NCI-H1436 (cell line): ENCODE results near the gene ERBB4.
"Not testable (repeated sequence)": the region's sequence is repeated elsewhere in the genome, so short reads cannot be mapped to it uniquely, and the experiment has no call there.

Experiments
- DNase-seq: peaks from one replicate; lab custom pipeline; 2025; lab: John Stamatoyannopoulos, UW

Gene ERBB4

DNA sequence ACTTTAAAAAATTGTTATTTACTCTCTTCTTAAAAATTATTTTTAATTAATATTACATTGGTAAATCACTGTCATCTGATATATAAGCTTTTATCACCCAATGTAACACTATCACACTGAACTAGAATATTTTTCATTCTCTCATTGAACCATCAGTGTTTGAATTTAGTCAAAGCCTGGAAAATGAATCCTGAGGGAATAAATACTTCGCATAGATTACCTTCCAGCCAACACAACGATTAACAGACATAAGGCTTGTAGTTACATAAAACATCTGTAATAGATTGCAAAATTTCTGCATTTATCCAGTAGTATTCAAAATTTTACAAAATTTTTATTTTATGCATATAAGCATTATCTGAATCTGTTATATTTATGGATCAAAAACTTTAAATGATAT is 314.9 kb downstream of the ERBB4 start:
- DNase-seq: no peak

DNA sequence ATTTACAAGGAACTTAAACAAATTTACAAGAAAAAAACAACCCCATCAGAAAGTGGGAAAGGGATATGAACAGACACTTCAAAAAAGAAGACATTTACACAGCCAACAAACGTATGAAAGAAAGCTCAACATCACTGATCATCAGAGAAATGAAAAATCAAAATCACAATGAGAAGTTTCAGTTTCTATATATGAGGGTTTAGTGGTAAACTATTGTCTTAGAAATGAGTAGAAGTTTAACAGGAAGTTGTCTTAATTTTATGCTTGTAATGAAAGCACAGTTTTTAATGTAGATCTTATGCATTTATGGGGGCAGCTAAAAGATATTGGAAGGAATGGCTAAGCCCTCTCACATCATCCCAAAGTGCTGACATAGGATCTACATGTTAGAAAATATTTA is 325.4 kb downstream of the ERBB4 start:
- no peak for DNase-seq

DNA sequence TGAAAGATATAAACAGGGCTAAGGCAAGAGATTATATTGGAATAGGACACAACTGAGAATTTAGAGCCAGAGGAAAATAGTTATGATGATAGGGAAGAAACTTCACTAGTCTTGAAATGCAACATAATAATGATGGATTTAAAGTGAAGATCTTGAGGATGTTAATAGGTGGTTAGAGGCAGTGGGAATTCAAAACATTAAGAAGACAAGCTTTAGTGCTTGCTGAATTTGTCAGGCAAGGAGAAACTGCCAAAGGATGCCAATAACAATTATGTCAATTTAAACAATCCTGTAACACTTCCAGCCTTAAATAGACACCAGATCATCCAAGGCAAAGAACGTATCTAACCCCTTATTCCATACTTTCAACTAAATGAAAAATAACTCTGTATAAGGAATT is 330.1 kb downstream of the ERBB4 start:
- no peak for DNase-seq

DNA sequence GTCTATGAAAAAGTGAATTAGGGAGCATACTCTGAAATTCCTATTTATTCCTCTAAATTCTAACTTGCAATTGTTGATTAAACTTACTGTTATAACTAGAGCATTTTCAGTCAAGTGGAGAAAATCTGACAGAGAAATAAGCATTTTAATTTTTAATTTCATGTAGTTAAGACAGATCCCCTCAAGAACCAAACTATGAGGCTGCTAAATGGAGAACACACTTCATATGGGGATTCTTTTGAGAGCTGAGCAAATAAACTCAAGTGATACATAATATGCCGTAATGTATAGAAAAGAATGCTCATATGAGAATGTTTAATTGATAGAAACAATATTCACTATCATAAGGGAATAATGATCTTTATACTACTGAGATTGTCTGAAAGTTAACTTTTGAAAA is 340.8 kb downstream of the ERBB4 start:
- DNase-seq: no peak

DNA sequence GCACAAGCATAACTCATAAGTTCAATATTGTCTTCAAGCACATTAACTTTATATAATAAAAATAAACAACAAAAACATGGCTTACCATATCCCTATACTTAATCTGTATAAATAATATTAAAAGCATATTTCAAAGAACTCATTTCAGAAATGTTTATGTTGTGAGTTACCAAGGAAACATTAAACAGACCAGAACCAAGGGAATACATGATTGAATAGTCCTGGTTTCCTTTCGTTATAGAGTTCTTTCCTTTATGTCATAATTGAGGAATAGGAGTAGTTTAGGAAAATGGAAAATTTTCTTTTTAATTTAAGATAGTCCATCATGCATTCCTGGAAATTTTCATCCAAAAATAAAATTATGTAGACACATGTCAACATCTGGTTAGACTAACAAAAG is 343.0 kb downstream of the ERBB4 start:
- DNase-seq: no peak

DNA sequence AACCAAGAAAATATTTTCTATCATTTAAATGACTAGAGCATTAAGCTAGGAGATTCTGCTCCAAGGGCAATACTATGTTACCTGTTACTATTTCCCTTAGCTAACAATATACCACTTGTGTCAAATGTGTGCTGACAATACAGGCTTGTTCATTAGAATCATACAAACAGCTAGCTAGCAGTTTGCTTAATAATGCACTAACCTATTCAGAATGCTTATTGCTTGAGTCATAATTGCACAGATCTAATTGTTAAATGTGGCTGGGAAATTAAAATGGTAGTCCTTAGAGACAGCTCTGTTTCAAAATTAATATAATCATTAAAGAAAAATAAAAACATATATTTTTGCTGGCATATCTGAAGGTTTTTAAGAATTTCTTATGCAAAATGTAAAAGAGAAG is 344.2 kb downstream of the ERBB4 start:
- DNase-seq: peak; percentile 31

DNA sequence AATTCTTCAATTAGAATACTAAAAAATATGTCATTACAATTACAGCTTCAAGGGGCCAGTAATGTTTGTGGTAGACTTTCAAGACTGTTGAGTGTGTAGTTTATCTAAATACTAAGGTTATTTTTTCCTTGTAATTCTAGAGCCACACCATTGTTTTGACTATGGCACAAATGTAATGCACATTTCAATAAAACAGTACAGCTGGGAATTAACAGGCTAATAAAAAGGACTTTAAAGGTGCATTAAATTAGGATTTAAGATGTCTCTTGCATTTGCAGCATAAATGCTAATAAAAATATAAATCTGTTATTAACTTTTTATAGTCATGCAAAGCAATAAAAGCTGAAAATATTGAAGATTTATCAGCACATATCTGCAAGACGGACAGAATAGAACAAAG is 344.8 kb downstream of the ERBB4 start:
- DNase-seq: no peak

DNA sequence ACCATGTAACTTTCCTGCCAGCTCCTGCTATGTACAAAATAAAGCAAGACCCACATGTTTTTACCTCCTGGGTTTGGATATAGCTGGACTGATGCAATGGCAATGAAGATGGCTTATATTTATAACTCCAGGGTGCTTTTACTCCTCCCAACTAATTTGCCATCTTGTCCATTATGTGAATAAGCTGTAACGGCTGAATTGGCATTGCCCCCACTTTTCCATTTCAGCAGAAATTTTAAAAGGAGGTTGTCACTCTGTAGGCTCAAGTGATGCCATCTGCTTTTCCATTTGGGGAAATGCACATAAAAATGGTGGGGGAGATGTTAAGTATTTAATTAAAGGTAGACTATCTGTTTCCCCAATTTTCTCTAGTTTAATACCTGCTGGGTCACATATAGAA is 345.5 kb downstream of the ERBB4 start:
- DNase-seq: no peak

DNA sequence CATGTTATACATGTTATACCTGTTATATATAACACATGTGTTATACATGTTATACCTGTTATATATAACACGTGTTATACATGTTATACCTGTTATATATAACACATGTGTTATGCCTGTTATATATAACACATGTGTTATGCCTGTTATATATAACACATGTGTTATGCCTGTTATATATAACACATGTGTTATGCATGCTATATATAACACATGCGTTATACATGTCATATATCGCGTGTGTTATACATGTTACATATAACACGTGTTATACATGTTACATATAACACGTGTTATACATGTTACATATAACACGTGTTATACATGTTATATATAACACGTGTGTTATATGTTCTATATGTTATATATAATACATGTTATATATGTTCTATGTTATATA is 347.2 kb downstream of the ERBB4 start:
- DNase-seq: not testable (repeated sequence)

DNA sequence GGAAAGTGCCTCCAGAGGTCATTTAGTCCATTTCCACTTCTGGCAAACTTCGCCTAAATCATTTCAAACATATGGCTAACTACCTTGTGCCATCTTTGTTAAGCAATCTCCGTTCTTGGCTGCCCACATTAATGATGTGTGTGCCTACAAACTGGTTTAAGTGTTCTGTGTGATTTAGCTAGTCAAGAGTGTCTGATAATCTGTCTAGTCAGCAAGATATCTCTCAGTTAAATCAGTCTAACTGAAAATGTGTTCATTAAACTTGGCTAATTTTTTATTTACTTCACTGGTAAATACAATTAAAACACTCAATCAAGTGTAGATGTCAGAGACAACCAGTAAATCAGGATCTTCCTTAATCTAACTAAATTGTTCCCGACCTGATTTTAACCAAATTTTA is 352.4 kb downstream of the ERBB4 start:
- no peak for DNase-seq

DNA sequence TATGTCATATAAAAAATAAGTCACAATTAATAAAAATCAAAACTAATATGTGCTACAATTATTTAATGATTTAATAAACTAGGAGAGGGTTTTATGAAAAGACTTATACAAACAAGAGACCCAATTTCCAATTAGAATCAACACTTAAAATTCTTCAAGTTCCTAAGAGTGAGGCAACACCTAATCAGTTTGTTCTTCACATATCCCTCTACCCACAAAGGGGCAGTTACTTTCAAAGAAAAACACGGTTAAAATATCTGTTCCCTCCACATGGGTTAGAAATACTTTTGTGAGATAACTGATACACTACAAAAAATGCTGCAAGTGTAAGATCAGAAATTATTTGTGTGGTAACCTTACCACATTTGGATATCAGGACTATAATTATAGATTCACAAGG is 357.0 kb downstream of the ERBB4 start:
- DNase-seq: no peak

DNA sequence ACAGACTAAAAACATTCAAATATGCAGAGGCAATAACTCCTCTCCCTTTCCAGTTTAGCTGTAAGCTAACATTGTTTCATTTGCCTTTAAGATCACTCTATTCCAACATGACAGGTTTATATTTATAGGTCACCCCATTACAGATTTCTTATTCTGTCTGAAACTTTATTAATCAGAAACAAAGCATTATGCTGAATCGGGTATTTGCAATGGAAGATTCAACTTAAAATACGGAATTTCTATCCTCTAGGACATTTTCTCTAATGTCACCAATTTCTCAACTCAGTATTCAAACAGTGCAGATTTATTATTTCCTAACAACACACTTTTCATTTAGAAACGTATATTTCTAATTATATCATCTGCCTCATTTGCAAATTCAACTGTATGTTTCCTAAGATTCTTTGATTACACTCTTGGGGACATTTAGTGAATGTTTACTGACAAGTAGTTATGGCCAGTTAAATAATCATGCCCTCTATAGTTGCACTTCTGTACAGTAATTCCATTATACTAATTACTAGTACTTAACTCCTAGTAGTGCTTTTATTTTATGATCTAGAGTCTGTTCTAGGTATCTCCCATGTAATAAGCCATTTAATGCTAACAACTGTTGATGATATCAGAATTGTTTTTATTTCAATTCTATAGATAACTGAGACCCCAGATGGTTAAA is 358.1 kb downstream of the ERBB4 start:
- DNase-seq: no peak

DNA sequence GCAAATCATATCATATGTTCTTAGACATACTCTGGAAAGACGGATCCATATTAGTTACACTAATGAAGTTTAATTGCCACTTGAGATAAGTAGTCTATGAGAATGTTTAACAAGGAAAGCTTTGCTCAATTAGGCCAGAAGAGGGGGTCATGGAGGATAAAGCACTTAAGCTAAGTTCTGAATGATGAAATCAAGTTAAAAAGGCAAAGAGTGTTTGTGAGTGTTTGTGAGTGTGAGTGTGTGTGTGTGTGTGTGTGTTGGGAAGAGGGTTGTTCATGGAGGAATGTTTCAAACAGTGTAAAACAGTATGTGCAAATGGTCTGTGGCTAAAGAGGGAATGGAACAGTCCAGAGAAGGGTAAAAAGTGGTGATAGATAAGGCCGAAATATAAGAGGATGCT is 360.9 kb downstream of the ERBB4 start:
- DNase-seq: peak; percentile 55

DNA sequence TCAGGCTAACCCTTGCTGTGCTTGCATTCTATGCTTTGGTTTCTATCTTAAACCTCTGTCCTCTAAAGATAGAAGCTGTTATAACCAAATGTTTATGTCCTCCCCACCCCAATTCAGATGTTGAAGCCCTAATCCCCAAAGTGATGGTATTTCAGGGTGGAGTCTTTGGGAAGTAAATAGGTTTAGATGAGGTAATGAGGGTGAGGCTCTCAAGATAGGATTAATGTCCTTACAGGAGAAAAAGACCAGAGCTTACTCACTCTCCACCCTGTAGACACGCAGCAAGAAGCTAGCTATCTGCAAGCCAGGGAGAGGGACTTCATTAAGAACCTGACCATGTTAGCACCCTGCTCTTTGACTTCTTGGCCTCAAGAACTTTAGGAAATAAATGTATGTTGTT is 362.5 kb downstream of the ERBB4 start:
- no peak for DNase-seq

DNA sequence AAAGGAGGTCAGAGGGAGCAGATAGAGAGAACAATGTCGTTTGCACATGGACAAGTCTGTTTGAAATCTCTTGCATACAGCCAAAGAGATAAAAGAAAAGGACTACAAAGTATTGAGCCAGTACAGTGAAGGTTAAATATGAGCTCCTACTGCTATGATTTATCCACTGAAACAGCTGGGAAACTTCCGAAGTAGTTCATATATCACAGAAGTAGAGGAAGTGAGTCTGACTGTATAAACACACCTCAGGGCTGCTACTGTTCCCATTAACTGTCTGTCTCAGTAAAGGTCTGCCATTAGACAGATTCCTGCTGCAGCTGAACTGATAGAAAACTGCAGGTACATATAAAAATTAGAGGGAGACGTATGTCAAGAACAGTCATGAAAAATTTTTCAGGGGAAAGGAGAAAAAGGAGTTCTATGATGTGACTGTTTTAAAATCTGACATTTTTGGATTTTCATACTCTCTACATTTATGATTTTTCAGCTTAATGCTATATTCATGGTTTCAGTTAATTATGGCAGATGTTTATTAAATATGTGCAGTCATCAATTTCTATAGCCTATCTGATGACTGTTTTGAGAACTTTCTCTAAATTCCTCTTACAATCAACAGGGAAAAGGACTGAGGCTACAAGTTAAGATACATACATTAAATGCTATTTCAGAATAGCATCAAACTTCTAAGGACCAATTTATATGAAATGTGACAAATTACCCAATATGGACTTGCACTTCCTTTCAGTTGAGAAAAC is 364.7 kb downstream of the ERBB4 start:
- DNase-seq: no peak

DNA sequence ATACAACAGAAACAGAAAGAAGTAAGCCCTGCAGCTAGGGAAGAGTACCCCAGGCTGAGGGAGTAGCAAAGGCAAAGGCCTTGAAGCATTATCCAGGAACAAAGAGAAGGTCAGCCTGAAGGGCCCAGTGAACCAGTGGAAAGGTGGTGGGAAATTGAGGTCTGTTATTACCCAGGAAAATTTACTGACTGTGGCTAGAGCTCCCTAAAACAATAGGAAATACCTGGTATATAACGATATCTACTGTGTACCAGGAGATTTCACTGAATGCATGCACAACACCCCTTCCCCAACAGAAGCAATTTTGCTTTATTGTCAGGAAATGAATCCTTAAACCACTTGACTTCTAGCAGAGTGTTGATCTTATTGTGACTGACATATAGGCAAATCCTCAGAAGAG is 365.3 kb downstream of the ERBB4 start:
- peak; percentile 15 for DNase-seq

DNA sequence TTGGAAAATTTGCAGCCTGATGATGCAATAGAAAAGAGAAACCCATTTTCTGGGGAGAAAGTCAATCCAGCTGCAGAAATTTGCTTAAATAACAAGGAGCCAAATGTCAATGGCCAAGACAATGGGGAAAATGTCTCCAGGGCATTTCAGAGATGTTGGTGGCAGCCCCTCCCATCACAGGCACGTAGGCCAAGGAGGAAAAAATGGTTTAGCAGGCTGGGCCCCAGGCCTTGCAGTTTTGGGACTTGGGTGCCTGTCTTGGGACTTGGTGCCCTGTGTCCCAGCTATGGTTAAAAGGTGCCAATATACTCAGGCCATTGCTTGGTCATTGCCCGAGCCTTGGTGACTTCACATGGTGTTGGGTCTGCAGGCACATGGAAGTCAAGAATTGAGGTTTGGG is 368.2 kb downstream of the ERBB4 start:
- DNase-seq: no peak

DNA sequence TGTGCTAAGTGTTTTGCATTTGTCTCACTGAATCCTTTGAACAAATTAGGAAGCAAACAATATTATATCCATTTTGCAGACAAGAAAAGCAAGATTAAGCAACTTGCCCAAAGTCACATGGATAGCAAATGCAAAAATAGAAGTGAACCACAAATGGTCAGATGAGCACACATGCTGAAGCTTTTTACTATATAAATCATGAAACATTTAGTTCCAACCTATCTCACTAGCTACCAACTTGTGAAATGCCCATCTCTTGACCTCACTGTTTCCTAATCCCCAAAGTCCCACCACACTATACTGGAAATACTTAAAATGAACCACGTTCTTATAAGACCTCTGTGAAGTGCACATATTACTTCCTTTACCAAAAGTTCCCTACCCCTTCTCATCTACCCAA is 380.5 kb downstream of the ERBB4 start:
- DNase-seq: no peak

DNA sequence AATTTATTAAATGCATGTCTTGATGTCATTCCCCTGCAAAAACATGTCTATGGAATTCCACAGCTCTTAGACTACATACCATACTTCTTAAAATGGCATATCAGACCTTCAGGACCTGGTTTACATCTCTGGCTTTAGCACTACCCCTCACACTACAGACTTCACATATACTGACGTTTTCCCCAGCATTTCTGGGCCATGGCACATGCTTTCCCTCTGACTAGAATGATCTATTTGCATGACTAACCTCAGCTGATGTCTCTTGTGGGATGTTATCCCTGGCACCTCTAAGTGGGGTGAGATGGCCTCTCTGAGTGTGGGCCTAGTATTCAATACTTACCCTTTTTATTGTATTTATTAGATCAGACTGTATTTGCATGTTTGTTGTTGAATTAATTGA is 381.6 kb downstream of the ERBB4 start:
- DNase-seq: no peak

DNA sequence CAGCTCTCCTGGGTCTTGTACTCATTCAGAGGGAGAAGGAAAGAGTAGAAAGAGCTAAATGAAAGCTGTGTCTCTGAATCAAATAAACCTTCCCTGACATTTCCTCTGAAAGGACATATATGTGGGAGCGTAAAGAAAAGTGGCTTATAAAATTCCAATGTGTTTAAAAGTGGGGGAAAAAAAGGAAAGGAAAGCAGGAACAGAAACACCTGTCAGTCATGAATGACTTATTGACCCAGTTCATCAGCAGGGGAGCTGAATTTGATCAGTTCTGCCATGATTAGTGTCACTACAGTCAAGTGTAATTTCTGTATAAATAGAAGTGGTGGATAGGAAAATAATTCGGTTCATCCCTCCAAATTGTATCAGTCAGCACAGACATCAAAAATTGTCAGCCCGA is 382.5 kb downstream of the ERBB4 start:
- no peak for DNase-seq

DNA sequence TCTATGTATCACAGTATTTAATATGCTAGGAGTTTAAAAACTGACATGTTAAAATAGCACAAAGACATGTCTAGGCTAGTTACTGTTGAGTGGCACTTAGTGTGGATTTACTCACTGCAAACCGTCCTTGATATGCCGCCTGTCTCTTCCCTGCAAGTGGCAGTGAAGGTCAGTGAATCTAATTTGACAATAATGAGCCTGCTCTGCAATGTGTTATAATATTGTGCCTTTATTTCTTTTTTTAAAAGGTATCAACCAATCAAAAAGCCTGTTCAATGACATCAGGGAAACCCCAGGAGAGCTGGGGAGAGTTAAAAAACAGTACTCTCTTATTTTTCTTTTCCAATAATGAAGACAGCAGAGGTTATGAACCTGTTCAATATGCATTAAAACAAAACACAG is 384.1 kb downstream of the ERBB4 start:
- DNase-seq: peak; percentile 59

DNA sequence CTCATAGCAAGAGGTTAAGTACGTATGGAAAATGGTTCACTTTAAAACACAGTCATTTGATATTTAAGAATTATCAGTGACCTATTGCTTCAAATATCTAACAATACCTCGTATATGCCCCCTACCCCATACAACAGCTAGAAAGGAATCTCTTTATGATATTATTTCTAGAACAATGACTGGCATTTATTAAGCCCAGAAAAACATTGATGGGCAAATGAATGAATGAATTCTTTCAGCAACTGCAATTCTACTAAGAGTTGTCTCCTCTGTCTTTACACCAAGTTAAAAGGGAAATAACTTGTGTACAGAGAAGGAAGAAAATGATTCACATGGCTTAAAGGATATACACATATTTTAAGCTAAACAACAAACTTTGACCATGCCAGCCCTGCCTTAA is 384.7 kb downstream of the ERBB4 start:
- DNase-seq: no peak

DNA sequence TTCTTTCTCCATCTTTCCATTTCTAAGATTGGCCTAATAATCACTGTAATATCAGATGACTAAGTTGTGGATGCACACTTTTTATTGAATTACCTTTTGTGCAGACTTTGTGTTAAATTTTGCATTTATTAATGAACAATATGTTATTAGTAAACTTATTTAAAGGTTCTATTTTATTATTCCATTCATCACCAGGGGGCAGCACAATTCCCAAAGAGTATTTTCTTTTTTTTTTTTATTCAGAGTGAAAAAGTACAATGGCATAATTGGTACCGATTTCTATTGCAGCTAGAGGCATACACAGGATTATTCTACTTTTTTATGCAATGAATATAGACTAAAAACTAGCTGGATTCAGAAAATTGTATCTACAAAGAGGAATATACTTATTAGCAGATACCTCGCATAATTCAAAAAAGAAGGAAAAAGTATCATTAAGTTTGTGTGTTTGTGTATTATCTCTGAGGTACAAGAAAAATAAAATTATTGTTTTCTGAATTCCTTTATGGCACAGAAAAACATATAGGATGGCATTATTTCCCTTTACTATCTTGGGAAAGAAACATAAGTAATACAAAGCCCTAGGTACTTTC is 390.6 kb downstream of the ERBB4 start:
- peak; percentile 1 for DNase-seq

DNA sequence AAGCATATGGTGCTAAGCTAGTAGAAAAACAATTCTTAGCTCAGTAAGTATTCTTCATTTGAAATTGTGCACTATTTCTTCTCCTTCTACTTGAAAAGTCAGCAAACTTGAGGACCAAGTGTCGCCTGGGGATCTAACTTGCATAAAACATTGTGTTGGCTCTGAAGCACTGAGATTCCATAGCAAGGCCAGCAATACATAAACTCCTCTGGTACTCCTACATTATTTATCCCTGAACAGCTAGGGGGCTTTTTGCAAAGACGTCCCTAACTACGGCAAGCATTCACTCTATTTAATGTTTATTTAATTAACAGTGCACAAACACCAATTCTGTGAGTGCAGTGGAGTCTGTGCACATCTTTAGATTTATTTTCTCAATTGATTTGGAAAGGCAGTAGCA is 392.2 kb downstream of the ERBB4 start:
- no peak for DNase-seq
